Measurements from ENCODE around the gene AHCYL1. TPM values are rescaled to one million over a fixed set of nuclear protein-coding genes. Genes with fewer than 3 reads are reported as not detected.

The AHCYL1 gene
- total RNA-seq, 1 experiment from 2014 or later: 147 TPM

DNA sequence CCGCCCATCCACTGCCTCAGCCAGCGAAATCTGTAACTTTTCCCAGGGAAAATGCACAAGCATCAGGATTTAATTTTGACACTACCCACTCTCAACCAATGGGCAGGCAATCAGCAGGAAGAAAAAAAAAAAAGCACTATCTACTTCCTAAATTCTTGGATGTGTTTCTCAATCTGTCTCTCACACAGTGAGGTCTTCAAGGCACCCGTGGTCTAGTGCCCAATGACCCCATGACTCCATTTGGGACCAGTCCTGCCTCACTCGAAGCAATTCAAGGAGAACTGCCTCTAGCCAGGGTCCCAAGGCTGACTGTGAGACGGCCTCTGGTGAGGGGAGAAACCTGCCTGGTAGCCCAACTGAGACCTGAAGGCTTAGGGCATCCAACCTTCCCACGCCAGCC, 38.1 kb upstream of the AHCYL1 start:
- Histone ChIP-seq H3F3A (ENCODE audit: insufficient read depth, low read depth) (peaks cover 34% of the 10 kb centered on the region), H2AFZ (no peak overlapping the region), H3K36me3 (ENCODE audit: low read depth) (no peaks in the 10 kb centered on the region), H3K9me3 (ENCODE audit: insufficient read depth, low read depth) (0 out of 2 replicates have a peak, but pooled peaks cover 4% of the 10 kb centered on the region), H3K27me3 (ENCODE audit: insufficient read depth, low read depth) (no peaks in the 10 kb centered on the region), H4K20me1 (ENCODE audit: insufficient read depth) (no peaks in the 10 kb centered on the region), H3K4me3 (no peak overlapping the region), H3K9me2 (ENCODE audit: insufficient read depth) (no peaks in the 10 kb centered on the region), H3K4me1 (replicated peaks; ENCODE audit: insufficient read depth) (peaks cover 47% of the 10 kb centered on the region), H3K4me2 (no peak overlapping the region), H3K27ac (no peak overlapping the region), H3K79me2 (ENCODE audit: low read depth) (no peaks in the 10 kb centered on the region)
- no peak for TF ChIP-seq EZH2 (IDR thresholded peaks at IDR 0.05; ENCODE audit: low read depth)
- TF ChIP-seq, protein P1, sequence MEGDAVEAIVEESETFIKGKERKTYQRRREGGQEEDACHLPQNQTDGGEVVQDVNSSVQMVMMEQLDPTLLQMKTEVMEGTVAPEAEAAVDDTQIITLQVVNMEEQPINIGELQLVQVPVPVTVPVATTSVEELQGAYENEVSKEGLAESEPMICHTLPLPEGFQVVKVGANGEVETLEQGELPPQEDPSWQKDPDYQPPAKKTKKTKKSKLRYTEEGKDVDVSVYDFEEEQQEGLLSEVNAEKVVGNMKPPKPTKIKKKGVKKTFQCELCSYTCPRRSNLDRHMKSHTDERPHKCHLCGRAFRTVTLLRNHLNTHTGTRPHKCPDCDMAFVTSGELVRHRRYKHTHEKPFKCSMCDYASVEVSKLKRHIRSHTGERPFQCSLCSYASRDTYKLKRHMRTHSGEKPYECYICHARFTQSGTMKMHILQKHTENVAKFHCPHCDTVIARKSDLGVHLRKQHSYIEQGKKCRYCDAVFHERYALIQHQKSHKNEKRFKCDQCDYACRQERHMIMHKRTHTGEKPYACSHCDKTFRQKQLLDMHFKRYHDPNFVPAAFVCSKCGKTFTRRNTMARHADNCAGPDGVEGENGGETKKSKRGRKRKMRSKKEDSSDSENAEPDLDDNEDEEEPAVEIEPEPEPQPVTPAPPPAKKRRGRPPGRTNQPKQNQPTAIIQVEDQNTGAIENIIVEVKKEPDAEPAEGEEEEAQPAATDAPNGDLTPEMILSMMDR (conservative IDR thresholded peaks at IDR 0.05): no peak
- intact Hi-C loops (cut with micrococcal nuclease; ENCODE audit: unreplicated experiment): no loop called here
- no TSS peak for BruUV-seq (replicated peaks)
- POLR2A ChIA-PET (ENCODE audit: unreplicated experiment): no interaction called here
- no peak for DNase-seq
- CTCF ChIA-PET: no interaction called here

- Histone ChIP-seq H3K27ac (peak overlapping the region; percentile 76), H2AFZ (no peak overlapping the region), H3K9me3 (ENCODE audit: insufficient read depth, low read depth) (0 out of 2 replicates have a peak, but pooled peaks cover 4% of the 10 kb centered on the region), H3K4me3 (no peak overlapping the region), H4K20me1 (ENCODE audit: insufficient read depth) (no peaks in the 10 kb centered on the region), H3K9me2 (ENCODE audit: insufficient read depth) (no peaks in the 10 kb centered on the region; the same call in 1 of the 2 replicates), H3K4me1 (replicated peaks; ENCODE audit: insufficient read depth) (peaks cover 47% of the 10 kb centered on the region), H3K4me2 (peak overlapping the region; percentile 17), H3K36me3 (ENCODE audit: low read depth) (no peaks in the 10 kb centered on the region), H3K79me2 (ENCODE audit: low read depth) (no peaks in the 10 kb centered on the region), H3F3A (ENCODE audit: insufficient read depth, low read depth) (peaks cover 34% of the 10 kb centered on the region), H3K27me3 (ENCODE audit: insufficient read depth, low read depth) (no peaks in the 10 kb centered on the region)
- TF ChIP-seq, protein P1 (conservative IDR thresholded peaks at IDR 0.05): no peak
- TF ChIP-seq EZH2 (IDR thresholded peaks at IDR 0.05; ENCODE audit: low read depth): no peak
- ChIA-PET POLR2A (ENCODE audit: unreplicated experiment) (interaction anchor here (0.7 kb wide), 1 partner anchor 11 kb away, joined by 3 read pairs; no protein-coding TSS in a partner anchor), CTCF (interaction anchor here (0.7 kb wide), 1 partner anchor 32 kb away, joined by 4 read pairs; no protein-coding TSS in a partner anchor)
- no TSS peak for BruUV-seq (replicated peaks)
- intact Hi-C loops (cut with micrococcal nuclease; ENCODE audit: unreplicated experiment): no loop called here
- no peak for DNase-seq
Measured at GRCh38 chr1:109947582-109948284, 36.8 kb upstream of the AHCYL1 start.

DNA sequence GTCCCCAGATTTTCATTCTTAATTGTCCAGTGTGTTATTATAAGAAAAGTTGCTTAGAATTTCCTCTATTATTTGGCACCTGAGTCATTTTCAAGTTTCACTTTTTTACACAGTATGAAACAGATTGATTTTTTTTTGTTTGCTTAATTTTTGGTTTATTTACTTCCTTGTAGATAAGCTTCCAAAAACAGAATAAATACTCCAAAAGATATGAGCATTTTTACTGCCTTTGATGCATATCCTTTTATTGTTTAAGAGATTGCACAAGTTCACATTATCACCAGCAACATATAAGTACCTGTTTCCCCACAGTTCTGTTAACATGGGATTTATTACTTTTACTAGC, 36.3 kb upstream of the AHCYL1 start:
- Histone ChIP-seq H3K79me2 (ENCODE audit: low read depth) (no peaks in the 10 kb centered on the region), H3K36me3 (ENCODE audit: low read depth) (no peaks in the 10 kb centered on the region), H3K4me1 (replicated peaks; ENCODE audit: insufficient read depth) (peaks cover 47% of the 10 kb centered on the region), H3K27me3 (ENCODE audit: insufficient read depth, low read depth) (no peaks in the 10 kb centered on the region), H3K9me3 (ENCODE audit: insufficient read depth, low read depth) (0 out of 2 replicates have a peak, but pooled peaks cover 4% of the 10 kb centered on the region), H3K4me3 (no peak overlapping the region), H3F3A (ENCODE audit: insufficient read depth, low read depth) (peaks cover 34% of the 10 kb centered on the region), H3K4me2 (peak overlapping the region; percentile 17), H3K9me2 (ENCODE audit: insufficient read depth) (no peaks in the 10 kb centered on the region; the same call in 1 of the 2 replicates), H2AFZ (no peak overlapping the region), H3K27ac (peak overlapping the region; percentile 76), H4K20me1 (ENCODE audit: insufficient read depth) (no peaks in the 10 kb centered on the region)
- ChIA-PET CTCF (interaction anchor here (0.6 to 1.0 kb wide), 2 partner anchors 12 to 25 kb away, joined by 3 to 4 read pairs; no protein-coding TSS in a partner anchor), POLR2A (ENCODE audit: unreplicated experiment) (interaction anchor here (0.6 to 0.7 kb wide), 3 partner anchors 11 to 90 kb away, joined by 3 to 10 read pairs (median 8); no protein-coding TSS in a partner anchor)
- no TSS peak for BruUV-seq (replicated peaks)
- no peak for TF ChIP-seq EZH2 (IDR thresholded peaks at IDR 0.05; ENCODE audit: low read depth)
- TF ChIP-seq, protein P1 (conservative IDR thresholded peaks at IDR 0.05): no peak
- intact Hi-C loops (cut with micrococcal nuclease; ENCODE audit: unreplicated experiment): no loop called here
- peak in 1 of 2 experiments; percentile 90 for DNase-seq
